Liver (tissue), 3 donors: Measurements from ENCODE around the gene SCLY.

ENCODE experiments used
- HNF4A ChIP-seq, 2 donors: conservative IDR thresholded peaks; 2 replicates each; pipeline ENCODE4 v1.6.1; 2016; ENCODE audit warnings: antibody characterized with exemption in 2 of 2, mild to moderate bottlenecking in 2 of 2
- RAD21 ChIP-seq, 2 donors: IDR thresholded peaks; 2 replicates each; pipeline ENCODE4 v1.6.1; 2016; ENCODE audit warnings: antibody characterized with exemption in 2 of 2, mild to moderate bottlenecking in 2 of 2
- RXRA ChIP-seq, 2 donors: IDR thresholded peaks; 2 replicates each; pipeline ENCODE4 v1.6.1; 2017 to 2018; ENCODE audit warnings: antibody characterized with exemption in 2 of 2, mild to moderate bottlenecking in 1 of 2
- SP1 ChIP-seq: IDR thresholded peaks from 2 replicates; pipeline ENCODE4 v1.6.1; 2018; ENCODE audit warnings: antibody characterized with exemption, mild to moderate bottlenecking
- TAF1 ChIP-seq: conservative IDR thresholded peaks from 2 replicates; pipeline ENCODE4 v1.6.1; 2016; ENCODE audit warnings: antibody characterized with exemption, mild to moderate bottlenecking
- TF ChIP-seq, protein P1 (sequence below): fragments of 150-350 bp; IDR thresholded peaks from 2 replicates; pipeline ENCODE4 v1.5.1; 2017; ENCODE audit warnings: improper control_type of control experiment, low read depth, low read length; ENCODE audit not compliant: missing input control
- TF ChIP-seq, protein P2 (sequence below): IDR thresholded peaks from 2 replicates; pipeline ENCODE4 v1.6.1; 2016; ENCODE audit warnings: antibody characterized with exemption
- TF ChIP-seq, protein P3 (sequence below): IDR thresholded peaks from 2 replicates; pipeline ENCODE4 v1.6.1; 2016; ENCODE audit warnings: antibody characterized with exemption
- TF ChIP-seq, protein P4 (sequence below): IDR thresholded peaks from 2 replicates; pipeline ENCODE4 v1.6.1; 2016; ENCODE audit warnings: antibody characterized with exemption
- donor health status: healthy.
- donor health status: healthy.

DNA sequence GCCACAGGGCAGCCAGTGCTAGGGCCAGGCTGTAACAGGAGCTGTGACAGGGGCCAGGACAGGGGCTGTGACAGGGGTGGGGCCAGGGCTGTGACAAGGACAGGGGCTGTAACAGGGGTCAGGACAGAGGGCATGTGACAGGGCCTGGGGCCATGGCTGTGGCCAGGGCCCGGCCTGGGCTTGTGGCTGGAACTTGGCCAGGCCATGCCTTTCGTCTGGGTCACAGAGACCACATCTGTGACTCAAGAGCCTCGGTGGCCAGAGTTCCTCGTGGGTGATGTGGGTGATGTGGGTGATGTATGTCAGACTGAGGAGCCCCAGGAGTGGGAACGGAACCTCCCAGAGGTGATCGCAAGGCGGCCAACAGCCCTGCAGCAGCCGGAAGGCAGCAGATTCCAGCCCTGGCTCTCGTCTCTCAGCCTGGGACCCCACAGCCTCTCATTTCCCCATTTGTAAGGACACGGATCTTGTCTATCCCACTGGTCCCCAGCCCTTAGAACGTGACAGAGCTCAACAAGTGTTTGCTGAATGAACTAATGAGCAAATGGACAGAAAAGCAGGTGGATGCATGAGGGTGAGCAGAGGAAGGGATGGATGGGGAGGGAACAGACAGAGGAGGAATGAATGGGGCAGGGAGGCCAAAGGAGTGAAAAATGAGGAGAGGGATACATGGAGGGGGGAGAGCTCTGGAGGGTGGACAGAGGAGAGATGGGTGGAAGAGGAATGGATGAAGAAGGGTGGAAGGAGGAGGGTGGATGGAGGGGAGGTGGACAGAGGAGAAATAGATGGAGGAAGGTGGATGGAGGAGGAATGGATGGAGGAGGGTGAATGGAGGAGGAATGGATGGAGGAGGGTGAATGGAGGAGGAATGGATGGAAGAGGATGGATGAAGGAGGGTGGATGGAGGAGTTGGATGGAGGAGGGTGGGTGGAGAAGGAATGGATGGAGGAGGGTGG is 56.7 kb downstream of the SCLY start:
- TF ChIP-seq, protein P1, sequence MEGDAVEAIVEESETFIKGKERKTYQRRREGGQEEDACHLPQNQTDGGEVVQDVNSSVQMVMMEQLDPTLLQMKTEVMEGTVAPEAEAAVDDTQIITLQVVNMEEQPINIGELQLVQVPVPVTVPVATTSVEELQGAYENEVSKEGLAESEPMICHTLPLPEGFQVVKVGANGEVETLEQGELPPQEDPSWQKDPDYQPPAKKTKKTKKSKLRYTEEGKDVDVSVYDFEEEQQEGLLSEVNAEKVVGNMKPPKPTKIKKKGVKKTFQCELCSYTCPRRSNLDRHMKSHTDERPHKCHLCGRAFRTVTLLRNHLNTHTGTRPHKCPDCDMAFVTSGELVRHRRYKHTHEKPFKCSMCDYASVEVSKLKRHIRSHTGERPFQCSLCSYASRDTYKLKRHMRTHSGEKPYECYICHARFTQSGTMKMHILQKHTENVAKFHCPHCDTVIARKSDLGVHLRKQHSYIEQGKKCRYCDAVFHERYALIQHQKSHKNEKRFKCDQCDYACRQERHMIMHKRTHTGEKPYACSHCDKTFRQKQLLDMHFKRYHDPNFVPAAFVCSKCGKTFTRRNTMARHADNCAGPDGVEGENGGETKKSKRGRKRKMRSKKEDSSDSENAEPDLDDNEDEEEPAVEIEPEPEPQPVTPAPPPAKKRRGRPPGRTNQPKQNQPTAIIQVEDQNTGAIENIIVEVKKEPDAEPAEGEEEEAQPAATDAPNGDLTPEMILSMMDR: no peak
- TF ChIP-seq RAD21 (IDR thresholded peaks at IDR 0.05) (no peak), TAF1 (no peak), HNF4A (conservative IDR thresholded peaks at IDR 0.05) (no peak), RXRA (IDR thresholded peaks at IDR 0.05) (no peak), SP1 (no peak)
- TF ChIP-seq, protein P2, sequence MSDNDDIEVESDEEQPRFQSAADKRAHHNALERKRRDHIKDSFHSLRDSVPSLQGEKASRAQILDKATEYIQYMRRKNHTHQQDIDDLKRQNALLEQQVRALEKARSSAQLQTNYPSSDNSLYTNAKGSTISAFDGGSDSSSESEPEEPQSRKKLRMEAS: no peak
- TF ChIP-seq, protein P3, sequence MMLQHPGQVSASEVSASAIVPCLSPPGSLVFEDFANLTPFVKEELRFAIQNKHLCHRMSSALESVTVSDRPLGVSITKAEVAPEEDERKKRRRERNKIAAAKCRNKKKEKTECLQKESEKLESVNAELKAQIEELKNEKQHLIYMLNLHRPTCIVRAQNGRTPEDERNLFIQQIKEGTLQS: no peak
- TF ChIP-seq, protein P4, sequence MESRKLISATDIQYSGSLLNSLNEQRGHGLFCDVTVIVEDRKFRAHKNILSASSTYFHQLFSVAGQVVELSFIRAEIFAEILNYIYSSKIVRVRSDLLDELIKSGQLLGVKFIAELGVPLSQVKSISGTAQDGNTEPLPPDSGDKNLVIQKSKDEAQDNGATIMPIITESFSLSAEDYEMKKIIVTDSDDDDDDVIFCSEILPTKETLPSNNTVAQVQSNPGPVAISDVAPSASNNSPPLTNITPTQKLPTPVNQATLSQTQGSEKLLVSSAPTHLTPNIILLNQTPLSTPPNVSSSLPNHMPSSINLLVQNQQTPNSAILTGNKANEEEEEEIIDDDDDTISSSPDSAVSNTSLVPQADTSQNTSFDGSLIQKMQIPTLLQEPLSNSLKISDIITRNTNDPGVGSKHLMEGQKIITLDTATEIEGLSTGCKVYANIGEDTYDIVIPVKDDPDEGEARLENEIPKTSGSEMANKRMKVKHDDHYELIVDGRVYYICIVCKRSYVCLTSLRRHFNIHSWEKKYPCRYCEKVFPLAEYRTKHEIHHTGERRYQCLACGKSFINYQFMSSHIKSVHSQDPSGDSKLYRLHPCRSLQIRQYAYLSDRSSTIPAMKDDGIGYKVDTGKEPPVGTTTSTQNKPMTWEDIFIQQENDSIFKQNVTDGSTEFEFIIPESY: no peak
